Right lobe of liver (tissue), 6 donors: Measurements from ENCODE around the gene DNER. TPM values are rescaled to one million over a fixed set of nuclear protein-coding genes. Genes with fewer than 3 reads are reported as not detected.

ENCODE experiments used
- ATAC-seq, 4 donors: fragments of 200-7000 bp; cut with Tn5 transposase; one replicate each; pipeline ENCODE4 v1.9.1; 2020; ENCODE audit warnings: mild to moderate bottlenecking in 4 of 4, moderate library complexity in 4 of 4
- DNase-seq, 3 donors: peaks; one replicate each; pipeline ENCODE4 v3.0.0-alpha.2; 2020
- H3K27ac ChIP-seq, 3 donors: fragments of 200-600 bp; one replicate each; pipeline ENCODE4 v1.8.0; 2022
- H3K27me3 ChIP-seq, 2 donors: fragments of 200-600 bp; one replicate each; pipeline ENCODE4 v1.8.0; 2022
- H3K36me3 ChIP-seq, 4 donors: fragments of 200-600 bp; sonication (generic) in 1 of 4; one replicate each; pipeline versions ENCODE4 v1.5.1 to v1.8.0; 2017 to 2022; ENCODE audit warnings: control low read depth in 1 of 4
- H3K4me1 ChIP-seq, 4 donors: fragments of 200-600 bp; sonication (generic) in 1 of 4; one replicate each; pipeline versions ENCODE4 v1.5.1 to v1.8.0; 2017 to 2022; ENCODE audit warnings: control low read depth in 1 of 4
- H3K4me3 ChIP-seq, 3 donors: fragments of 200-600 bp; one replicate each; pipeline ENCODE4 v1.8.0; 2022
- H3K9me3 ChIP-seq, 4 donors: fragments of 200-600 bp; sonication (generic) in 1 of 4; one replicate each; pipeline versions ENCODE4 v1.5.1 to v1.8.0; 2017 to 2022; ENCODE audit warnings: control low read depth in 1 of 4
- CTCF ChIP-seq, 4 donors: fragments of 200-600 bp in 3 of 4; fragments of 450-650 bp in 1 of 4; IDR thresholded peaks; one replicate each; pipeline versions ENCODE4 v1.5.1 to v1.8.0; 2016 to 2022; ENCODE audit warnings: antibody characterized with exemption in 4 of 4, mild to moderate bottlenecking in 2 of 4
- POLR2A ChIP-seq: fragments of 450-650 bp; IDR thresholded peaks from one replicate; pipeline ENCODE4 v1.6.1; 2017; ENCODE audit warnings: antibody characterized with exemption, mild to moderate bottlenecking
- WGBS: methylation state at CpG from one replicate; pipeline ENCODE4 v1.1.6; 2018; ENCODE audit warnings: low coverage, low lambda C conversion rate; ENCODE audit not compliant: insufficient coverage; ENCODE audit errors: missing lambda C conversion rate; 5-methylcytosine and 5-hydroxymethylcytosine counted together
- intact Hi-C, 2 donors: fragments of 100-400 bp; cut with DNase I; formaldehyde crosslinking; loops; one replicate each; pipeline versions ENCODE4 v1.11.2 to v1.14.1; 2022
- total RNA-seq, 6 experiments: library from RNA; depleted of rRNA in 2 of 6; stranded (reverse); fragments of >200 nt in 2 of 6; fragmentation: NEBNext Ultra II Directional in 3 of 6; extraction: Animal tissue kit (Norgen Biotek cat#: 25700) in 3 of 6; gene quantifications; one replicate each; pipeline versions ENCODE4 v1.1.0 to v1.2.4, GENCODE V29; 2016 to 2023
- donor health status: DM: no; HTN: yes; CAD: no.
- donor health status: DM: no; HTN: no; CAD: no.
- donor health status: DM: no; HTN: no; CAD: no.
- donor health status: DM: no; HTN: yes; CAD: no.
- donor health status: DM: no; HTN: yes; CAD: no.

DNER gene
- total RNA-seq, 6 experiments from 2014 or later = 0.13 TPM; not detected in 5

GRCh38 chr2:229636571-229636970, 77.8 kb downstream of the DNER start:
- no peaks in the 10 kb centered on the region for H3K9me3 ChIP-seq
- no peaks in the 10 kb centered on the region for H3K36me3 ChIP-seq
- ATAC-seq = no peak
- TF ChIP-seq CTCF (IDR thresholded peaks at IDR 0.05) (no peak), POLR2A (no peak)
- no peak for DNase-seq
- intact Hi-C loops = no loop called here
- no peak overlapping the region for H3K4me3 ChIP-seq
- H3K27ac ChIP-seq = no peak overlapping the region
- H3K27me3 ChIP-seq = no peaks in the 10 kb centered on the region
- no peaks in the 10 kb centered on the region for H3K4me1 ChIP-seq

- H3K36me3 ChIP-seq = no peaks in the 10 kb centered on the region
- H3K4me1 ChIP-seq = no peaks in the 10 kb centered on the region
- no peak for TF ChIP-seq POLR2A
- no peak for TF ChIP-seq CTCF (IDR thresholded peaks at IDR 0.05)
- H3K27me3 ChIP-seq = no peaks in the 10 kb centered on the region
- ATAC-seq = no peak
- no peak overlapping the region for H3K4me3 ChIP-seq
- H3K27ac ChIP-seq = no peak overlapping the region
- intact Hi-C loops = no loop called here
- H3K9me3 ChIP-seq = no peaks in the 10 kb centered on the region
- WGBS = 50% methylated on average over 1 of the region's 1 CpG
- no peak for DNase-seq
Observed at GRCh38 chr2:229635371-229635680, 79.0 kb downstream of the DNER start.

GRCh38 chr2:229634601-229635370, 79.6 kb downstream of the DNER start:
- Histone ChIP-seq H3K9me3 (no peaks in the 10 kb centered on the region), H3K27me3 (no peaks in the 10 kb centered on the region), H3K4me1 (no peaks in the 10 kb centered on the region), H3K36me3 (no peaks in the 10 kb centered on the region), H3K27ac (no peak overlapping the region), H3K4me3 (no peak overlapping the region)
- WGBS = 41% methylated on average over 6 of the region's 9 CpGs
- DNase-seq = no peak
- no peak for ATAC-seq
- no peak for TF ChIP-seq CTCF (IDR thresholded peaks at IDR 0.05)
- no peak for TF ChIP-seq POLR2A
- intact Hi-C loops = no loop called here

- H3K4me3 ChIP-seq = no peak overlapping the region
- DNase-seq (no peak), ATAC-seq (no peak)
- H3K4me1 ChIP-seq = no peaks in the 10 kb centered on the region
- H3K36me3 ChIP-seq = no peaks in the 10 kb centered on the region
- no peak overlapping the region for H3K27ac ChIP-seq
- no peak for TF ChIP-seq POLR2A
- no peak for TF ChIP-seq CTCF (IDR thresholded peaks at IDR 0.05)
- 37% methylated on average over 4 of the region's 7 CpGs for WGBS
- no peaks in the 10 kb centered on the region for H3K27me3 ChIP-seq
- intact Hi-C loops = no loop called here
- no peaks in the 10 kb centered on the region for H3K9me3 ChIP-seq
Observed at GRCh38 chr2:229633556-229633955, 80.8 kb downstream of the DNER start.

- Histone ChIP-seq H3K4me1 (no peaks in the 10 kb centered on the region), H3K9me3 (no peaks in the 10 kb centered on the region), H3K4me3 (no peak overlapping the region), H3K27ac (no peak overlapping the region), H3K27me3 (no peaks in the 10 kb centered on the region), H3K36me3 (no peaks in the 10 kb centered on the region)
- DNase-seq = no peak
- intact Hi-C loops = no loop called here
- TF ChIP-seq CTCF (IDR thresholded peaks at IDR 0.05) (no peak), POLR2A (no peak)
- ATAC-seq = no peak
Observed at GRCh38 chr2:229629039-229629438, 85.3 kb downstream of the DNER start.
